Activated CD4-positive, alpha-beta T cell treated with anti-CD3 and anti-CD28 coated beads, Interleukin-10, Interleukin-2, amounts not matched to agents 100 ng/mL and 50 ng/mL, durations not matched to agents 16 hours and 8 hours (primary cell): ENCODE results near the gene TBC1D7.

Experiments
- DNase-seq: peaks from one replicate; pipeline ENCODE4 v3.0.0-alpha.2; 2020

Gene TBC1D7

GRCh38 chr6:13318821-13319220 is 9.5 kb downstream of the TBC1D7 start:
- no peak for DNase-seq

DNA sequence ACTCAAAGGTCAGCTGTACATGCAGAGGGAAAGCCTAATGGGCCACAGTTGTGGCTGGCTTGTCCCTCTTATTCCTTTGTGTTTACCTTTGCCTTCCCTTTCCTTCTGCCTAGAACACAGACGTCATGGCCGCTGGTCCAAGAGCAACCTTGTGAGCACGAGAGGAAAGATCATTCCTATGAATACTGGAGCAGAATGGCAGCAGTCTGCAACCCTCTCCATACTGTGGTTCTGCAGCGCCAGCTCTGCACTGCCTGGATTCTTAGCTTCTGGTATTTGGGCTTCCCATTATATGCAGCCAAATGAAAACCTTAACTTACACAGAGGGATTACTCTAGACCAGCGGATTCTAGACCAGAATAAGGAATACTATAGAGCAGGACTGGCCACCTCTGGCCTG is 12.4 kb downstream of the TBC1D7 start:
- DNase-seq = no peak

- DNase-seq = no peak
Observed at GRCh38 chr6:13314806-13315205, 13.5 kb downstream of the TBC1D7 start.

DNA sequence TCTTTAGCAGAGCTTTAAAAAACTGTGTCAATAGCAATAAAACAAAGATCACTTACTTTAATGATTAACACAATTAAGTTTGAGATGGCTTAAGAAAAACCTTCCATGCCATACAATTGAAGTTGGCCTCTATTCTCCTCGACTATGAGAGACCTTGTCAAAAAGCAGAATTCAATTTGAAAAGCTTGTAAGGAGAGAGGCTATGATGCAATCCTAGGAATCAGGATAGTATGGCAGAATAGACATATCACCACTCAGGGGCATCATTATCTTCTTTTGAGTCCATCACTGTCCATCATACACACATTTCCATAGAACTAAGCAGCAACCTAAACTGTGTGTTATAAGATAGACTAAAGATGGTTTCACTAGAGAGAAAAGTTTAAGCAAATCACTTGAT is 17.2 kb downstream of the TBC1D7 start:
- DNase-seq = no peak

- no peak for DNase-seq
Observed at GRCh38 chr6:13308332-13308731, 20.0 kb downstream of the TBC1D7 start.

DNA sequence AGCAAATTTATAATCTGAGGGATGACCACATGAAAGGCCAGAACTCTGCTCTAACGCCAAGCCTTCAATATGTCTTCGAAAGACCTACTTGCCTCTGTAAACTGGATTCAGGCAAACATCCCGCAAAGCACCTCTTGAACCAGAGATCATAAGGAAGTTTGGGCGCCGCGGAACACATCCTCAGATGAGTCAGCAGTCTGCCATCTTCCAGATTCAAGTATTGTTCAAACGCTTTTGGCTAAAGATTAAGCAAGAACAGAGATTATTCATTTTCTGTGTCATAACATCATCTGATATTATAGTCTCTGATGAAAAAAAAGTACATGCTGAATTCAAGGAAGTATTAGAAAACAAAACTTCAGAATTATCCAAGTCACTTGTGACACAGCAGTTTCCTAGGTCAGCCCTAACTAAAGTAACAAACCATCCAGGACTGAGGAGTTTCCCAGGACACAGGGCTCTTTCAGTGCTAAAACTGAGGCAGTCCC is 20.8 kb downstream of the TBC1D7 start:
- DNase-seq = no peak

- DNase-seq = no peak
Observed at GRCh38 chr6:13305791-13306190, 22.5 kb downstream of the TBC1D7 start.

DNA sequence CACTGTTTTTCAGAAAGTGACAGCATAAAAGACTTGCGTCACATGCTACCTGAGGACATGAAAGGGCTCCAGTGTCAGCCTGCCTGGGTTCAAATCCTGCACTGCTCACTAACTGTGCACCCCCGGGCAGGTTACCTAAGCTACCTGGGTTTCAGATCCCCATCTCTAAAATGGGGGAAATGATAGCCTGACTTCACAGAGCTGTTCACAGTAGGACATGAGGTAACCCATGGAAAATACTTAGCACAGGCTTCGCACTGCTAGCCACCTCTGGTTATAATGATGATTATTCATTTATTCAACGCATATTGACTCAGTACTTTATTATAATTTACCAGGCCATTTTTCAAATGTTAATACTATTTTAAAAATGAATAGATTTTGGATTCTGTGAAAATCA is 23.0 kb downstream of the TBC1D7 start:
- no peak for DNase-seq

DNA sequence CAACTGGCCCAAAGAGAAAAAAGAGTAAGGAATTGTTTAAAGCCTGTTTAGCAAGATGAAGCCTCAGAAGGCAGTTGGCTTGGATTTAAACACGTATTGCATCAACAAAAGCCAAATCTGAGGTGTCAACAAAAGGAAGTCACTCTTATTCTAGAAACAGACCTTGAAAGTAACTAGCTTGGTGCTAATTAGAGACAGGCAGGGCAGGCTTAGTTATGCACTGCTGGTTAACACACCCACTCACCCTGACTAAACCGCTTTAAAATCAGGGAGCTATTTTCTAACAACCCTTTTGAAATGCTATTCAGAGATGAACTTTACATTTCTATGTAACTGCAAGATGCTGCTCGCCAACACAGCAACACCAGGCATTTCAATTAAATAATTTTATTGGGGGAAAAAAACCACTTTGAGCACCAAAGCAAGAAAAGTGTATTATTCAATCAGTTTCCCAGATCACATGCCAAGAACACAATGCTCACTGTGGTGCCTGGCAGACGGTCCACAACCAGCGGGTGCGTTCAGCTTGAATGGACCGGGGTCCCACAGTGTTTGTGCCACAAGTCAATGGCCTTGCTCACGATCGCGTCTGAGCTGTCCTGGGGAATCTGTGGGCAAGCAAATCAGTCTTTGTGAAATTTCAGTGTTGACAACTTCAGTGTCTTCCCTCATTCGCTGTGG is 23.6 kb downstream of the TBC1D7 start:
- DNase-seq = peak; percentile 23

DNA sequence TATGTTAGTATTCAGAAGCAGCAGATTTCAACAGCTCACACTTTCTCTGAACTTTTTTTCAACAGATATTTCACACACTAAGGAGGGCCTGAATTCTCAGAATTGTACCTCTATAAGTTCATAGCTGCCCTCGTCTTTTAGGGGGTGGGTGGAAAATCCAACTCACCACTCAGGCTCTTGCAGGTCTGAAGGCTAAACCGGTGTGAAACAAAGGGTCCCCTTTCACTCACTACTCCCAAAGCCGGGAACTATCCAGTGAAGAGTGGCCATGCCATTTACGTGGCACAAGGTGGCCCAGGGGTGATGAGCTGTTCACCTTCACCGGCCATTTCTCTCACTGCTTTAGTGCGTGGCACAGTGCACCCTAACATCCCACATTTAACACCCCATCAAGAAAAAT is 24.2 kb downstream of the TBC1D7 start:
- DNase-seq = no peak

- peak; percentile 68 for DNase-seq
Observed at GRCh38 chr6:13303668-13304017, 24.7 kb downstream of the TBC1D7 start.

GRCh38 chr6:13302751-13303667 is 25.3 kb downstream of the TBC1D7 start:
- peak; percentile 97 for DNase-seq

GRCh38 chr6:13302291-13302690 is 26.0 kb downstream of the TBC1D7 start:
- DNase-seq = no peak

- DNase-seq = no peak
Observed at GRCh38 chr6:13300643-13301590, 27.4 kb downstream of the TBC1D7 start.

DNA sequence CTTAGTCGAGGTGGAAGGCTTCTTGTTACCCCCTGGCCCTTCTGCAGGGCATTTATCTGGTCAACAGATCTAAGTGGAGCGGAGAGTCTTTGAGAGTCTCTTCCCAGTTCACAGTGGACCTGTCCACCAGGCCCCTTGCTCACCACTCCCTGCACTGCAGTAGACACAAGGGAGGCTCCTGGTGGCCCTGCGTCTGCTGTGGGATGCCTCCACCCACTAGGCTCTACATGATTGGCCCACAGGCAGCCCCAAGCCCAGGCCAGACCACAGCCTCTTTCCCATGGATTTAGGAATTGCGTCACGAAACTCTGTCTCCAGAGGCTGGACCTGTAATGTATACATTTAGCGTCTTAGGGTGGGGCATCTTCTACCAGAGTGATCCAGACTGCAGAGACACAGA is 28.4 kb downstream of the TBC1D7 start:
- no peak for DNase-seq

GRCh38 chr6:13299403-13299821 is 28.9 kb downstream of the TBC1D7 start:
- no peak for DNase-seq

- no peak for DNase-seq
Observed at GRCh38 chr6:13298446-13298845, 29.9 kb downstream of the TBC1D7 start.

DNA sequence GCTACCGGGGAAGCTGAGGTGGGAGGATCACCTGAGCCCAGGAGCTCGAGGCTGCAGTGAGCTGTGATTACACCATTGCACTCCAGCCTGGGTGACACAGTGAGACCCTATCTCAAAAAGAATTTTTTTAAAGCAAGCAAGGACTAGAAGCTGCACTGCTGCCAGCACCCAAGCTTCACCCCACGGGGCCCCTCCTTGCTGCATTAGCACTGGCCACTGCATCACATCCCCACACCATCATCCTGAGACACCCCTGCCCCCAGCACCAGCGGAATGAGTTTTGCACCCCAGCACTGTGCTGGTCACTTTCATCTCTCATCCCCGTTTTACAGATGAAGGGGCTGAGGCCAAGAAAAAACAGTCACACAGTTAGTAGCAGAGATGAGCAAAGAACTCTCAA is 30.9 kb downstream of the TBC1D7 start:
- no peak for DNase-seq

GRCh38 chr6:13296536-13296997 is 31.8 kb downstream of the TBC1D7 start:
- DNase-seq = no peak

DNA sequence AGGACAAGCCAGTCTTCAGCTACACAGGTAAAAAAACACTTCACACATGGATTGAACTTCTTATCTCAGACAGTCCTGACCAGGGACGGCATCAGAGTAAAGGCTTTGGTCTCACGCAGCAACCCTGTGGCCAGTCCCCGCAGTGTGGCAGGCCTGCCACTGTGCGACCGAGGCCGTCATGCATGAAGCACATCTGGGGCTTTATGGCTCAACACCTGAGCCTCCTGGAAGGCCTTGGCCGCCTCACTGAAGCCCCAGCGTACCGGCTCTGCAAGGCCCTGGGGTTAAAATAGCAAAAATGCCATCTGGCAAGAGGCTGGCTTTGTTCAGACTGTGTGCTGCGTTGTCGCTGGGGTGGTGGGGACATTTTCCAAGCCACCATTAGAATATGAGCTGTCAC is 32.8 kb downstream of the TBC1D7 start:
- DNase-seq = no peak

DNA sequence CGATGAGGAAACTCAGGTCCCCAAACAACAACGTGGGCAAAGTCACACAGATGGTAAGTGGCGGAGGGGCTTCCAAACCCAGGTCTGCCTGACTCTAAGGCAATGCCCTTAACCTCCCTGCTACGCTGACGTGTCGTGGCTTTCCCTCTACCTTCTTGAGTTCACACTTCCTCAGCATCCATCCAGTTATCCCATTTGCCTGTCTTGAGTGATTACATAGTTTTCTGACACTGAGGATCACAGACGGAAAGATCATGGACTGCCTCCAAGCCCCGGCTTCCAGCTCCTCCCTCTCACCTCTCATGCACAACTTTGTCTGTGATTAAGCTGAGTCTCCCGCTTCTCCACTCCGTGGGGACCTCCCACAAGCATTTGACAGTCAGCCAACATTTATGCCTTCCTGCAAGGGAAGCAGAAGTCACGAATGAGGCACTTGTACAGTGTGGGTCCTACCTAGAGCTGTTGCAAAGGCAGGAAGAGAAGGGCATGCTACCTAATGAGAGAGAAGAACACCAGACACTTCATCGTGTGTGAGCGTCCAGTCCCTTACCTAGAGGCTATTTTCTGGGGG is 33.8 kb downstream of the TBC1D7 start:
- DNase-seq = no peak

GRCh38 chr6:13292774-13293173 is 35.6 kb downstream of the TBC1D7 start:
- no peak for DNase-seq

DNA sequence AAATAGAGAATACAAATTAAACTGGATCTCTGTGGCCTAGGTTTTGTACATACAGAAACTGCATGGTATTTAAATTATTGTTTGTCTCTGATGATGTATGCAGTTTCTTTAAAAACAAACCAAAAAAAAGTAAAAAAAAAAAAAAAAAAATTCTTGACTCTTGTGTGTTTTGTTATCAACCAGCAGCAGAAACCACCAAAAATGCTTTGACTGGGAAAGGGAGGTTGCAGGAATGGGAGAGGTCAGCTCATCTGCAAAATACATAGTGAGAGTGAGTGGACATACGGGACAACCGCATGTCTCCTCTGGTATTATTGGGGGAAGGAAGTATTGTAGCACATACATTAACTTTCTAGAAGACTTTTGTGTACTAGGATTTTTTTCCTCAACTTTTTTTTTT is 38.0 kb downstream of the TBC1D7 start:
- DNase-seq = no peak
